ENCODE measurements around the gene ZNF638. TPM values are rescaled to one million over a fixed set of nuclear protein-coding genes. Genes with fewer than 3 reads are reported as not detected.

The ZNF638 gene
- total RNA-seq, 1 experiment from 2014 or later, result 109 TPM

GRCh38 chr2:71472019-71472418 lies 140.4 kb downstream of the ZNF638 start:
- Mint-ChIP-seq H3K27me3 (ENCODE audit: low read depth) (peaks cover 24% of the 10 kb centered on the region), H3K27ac (no peak overlapping the region), H3K9me3 (no peaks in the 10 kb centered on the region), H3K4me3 (no peak overlapping the region), H3K4me1 (peaks cover 18% of the 10 kb centered on the region), H3K36me3 (no peaks in the 10 kb centered on the region)
- TF ChIP-seq JUN (CRISPR knock-in tag; IDR thresholded peaks at IDR 0.05), result no peak
- no peak for TF ChIP-seq ATF3 (CRISPR knock-in tag; conservative IDR thresholded peaks at IDR 0.05)
- TF ChIP-seq RELA (CRISPR knock-in tag; IDR thresholded peaks at IDR 0.05; ENCODE audit: borderline replicate concordance), result no peak
- TF ChIP-seq ZNF138 (CRISPR knock-in tag; conservative IDR thresholded peaks at IDR 0.05), result no peak
- TF ChIP-seq FOXJ3 (CRISPR knock-in tag; IDR thresholded peaks at IDR 0.05; ENCODE audit: borderline replicate concordance), result no peak
- no peak for TF ChIP-seq TEAD4 (CRISPR knock-in tag; IDR thresholded peaks at IDR 0.05)
- TF ChIP-seq ATF6 (CRISPR knock-in tag; IDR thresholded peaks at IDR 0.05), result no peak
- no peak for TF ChIP-seq MYBL2 (CRISPR knock-in tag; IDR thresholded peaks at IDR 0.05)
- no peak for TF ChIP-seq SOX15 (CRISPR knock-in tag; IDR thresholded peaks at IDR 0.05)
- no peak for TF ChIP-seq PREB (CRISPR knock-in tag; IDR thresholded peaks at IDR 0.05; ENCODE audit: borderline replicate concordance)
- TF ChIP-seq FOXK1 (CRISPR knock-in tag; IDR thresholded peaks at IDR 0.05), result no peak
- TF ChIP-seq NR2C2 (CRISPR knock-in tag; IDR thresholded peaks at IDR 0.05), result no peak
- TF ChIP-seq MLX (CRISPR knock-in tag; IDR thresholded peaks at IDR 0.05), result no peak
- TF ChIP-seq NR1H2 (CRISPR knock-in tag; IDR thresholded peaks at IDR 0.05), result no peak
- no peak for TF ChIP-seq ZNF512 (CRISPR knock-in tag; IDR thresholded peaks at IDR 0.05; ENCODE audit: borderline replicate concordance)
- no peak for TF ChIP-seq TEAD1 (CRISPR knock-in tag; IDR thresholded peaks at IDR 0.05)
- TF ChIP-seq ZNF671 (CRISPR knock-in tag; IDR thresholded peaks at IDR 0.05), result no peak
- no peak for TF ChIP-seq CBFB (CRISPR knock-in tag; IDR thresholded peaks at IDR 0.05; ENCODE audit: low read depth)
- DNase-seq (ENCODE audit: low spot score) (no peak), ATAC-seq (no peak)
- CTCF ChIA-PET, result no interaction called here
- POLR2A ChIA-PET, result no interaction called here

- Mint-ChIP-seq H3K27me3 (ENCODE audit: low read depth) (peaks cover 9% of the 10 kb centered on the region), H3K4me3 (no peak overlapping the region), H3K9me3 (peaks cover 5% of the 10 kb centered on the region), H3K27ac (no peak overlapping the region; the same call in 1 of the 2 replicates), H3K36me3 (peaks cover 4% of the 10 kb centered on the region; the same call in 1 of the 2 replicates), H3K4me1 (peaks cover 13% of the 10 kb centered on the region)
- no peak for ATAC-seq
- TF ChIP-seq FOXP1 (CRISPR knock-in tag; IDR thresholded peaks at IDR 0.05; ENCODE audit: borderline replicate concordance), result no peak
- no peak for TF ChIP-seq E2F1 (CRISPR knock-in tag; IDR thresholded peaks at IDR 0.05)
- TF ChIP-seq ZNF423 (CRISPR knock-in tag; IDR thresholded peaks at IDR 0.05), result no peak
- no peak for TF ChIP-seq KAT7 (CRISPR knock-in tag; IDR thresholded peaks at IDR 0.05; ENCODE audit: borderline replicate concordance)
- TF ChIP-seq ATF3 (CRISPR knock-in tag; conservative IDR thresholded peaks at IDR 0.05), result no peak
- no peak for TF ChIP-seq USF1 (CRISPR knock-in tag; IDR thresholded peaks at IDR 0.05)
- CTCF ChIA-PET, result interaction anchor here (1.1 kb wide), 2 partner anchors 9 to 13 kb away, joined by 3 to 4 read pairs; no protein-coding TSS in a partner anchor
- no peak for DNase-seq (ENCODE audit: low spot score)
- POLR2A ChIA-PET, result no interaction called here
Measured at GRCh38 chr2:71473346-71474031, 141.9 kb downstream of the ZNF638 start.
